GDM1 (cell line): ENCODE results near the gene ADRA1B.
"Not testable (repeated sequence)": the region's sequence is repeated elsewhere in the genome, so short reads cannot be mapped to it uniquely, and the experiment has no call there.

Source experiments
- DNase-seq: peaks from one replicate; lab custom pipeline; 2025; lab: John Stamatoyannopoulos, UW

The ADRA1B gene

GRCh38 chr5:159969966-159970365 is 53.7 kb downstream of the ADRA1B start:
- no peak for DNase-seq

GRCh38 chr5:159971038-159971437 is 54.8 kb downstream of the ADRA1B start:
- no peak for DNase-seq

- DNase-seq: no peak
Observed at GRCh38 chr5:159971514-159971913, 55.2 kb downstream of the ADRA1B start.

- no peak for DNase-seq
Observed at GRCh38 chr5:159971931-159972461, 55.7 kb downstream of the ADRA1B start.

GRCh38 chr5:159972538-159973362 is 56.5 kb downstream of the ADRA1B start:
- DNase-seq: no peak

- no peak for DNase-seq
Observed at GRCh38 chr5:159975462-159976019, 59.3 kb downstream of the ADRA1B start.

GRCh38 chr5:159976921-159977320 is 60.6 kb downstream of the ADRA1B start:
- DNase-seq: no peak

GRCh38 chr5:159978358-159978757 is 62.1 kb downstream of the ADRA1B start:
- DNase-seq: no peak

GRCh38 chr5:159982421-159983173 is 66.3 kb downstream of the ADRA1B start:
- no peak for DNase-seq

GRCh38 chr5:159987031-159987674 is 70.9 kb downstream of the ADRA1B start:
- peak; percentile 34 for DNase-seq

- no peak for DNase-seq
Observed at GRCh38 chr5:159990506-159990905, 74.2 kb downstream of the ADRA1B start.

GRCh38 chr5:159992566-159992965 is 76.3 kb downstream of the ADRA1B start:
- DNase-seq: no peak

- no peak for DNase-seq
Observed at GRCh38 chr5:159993194-159993593, 76.9 kb downstream of the ADRA1B start.

GRCh38 chr5:159995907-159996306 is 79.6 kb downstream of the ADRA1B start:
- DNase-seq: no peak

- no peak for DNase-seq
Observed at GRCh38 chr5:160001457-160001856, 85.2 kb downstream of the ADRA1B start.

GRCh38 chr5:160007514-160007913 is 91.2 kb downstream of the ADRA1B start:
- DNase-seq: no peak

GRCh38 chr5:160008529-160008876 is 92.2 kb downstream of the ADRA1B start:
- DNase-seq: not testable (repeated sequence)

GRCh38 chr5:160008877-160009590 is 92.8 kb downstream of the ADRA1B start, which contains the start of gene TTC1:
Gene TTC1, plus strand, starts transcription at chr5:160009139. Its CDS starts 1,390 bp downstream, at chr5:160010529.
- DNase-seq: peak; percentile 94

- DNase-seq: no peak
Observed at GRCh38 chr5:160009591-160009989, 93.3 kb downstream of the ADRA1B start.

- DNase-seq: no peak
Observed at GRCh38 chr5:160011471-160011870, 95.2 kb downstream of the ADRA1B start.

- not testable (repeated sequence) for DNase-seq
Observed at GRCh38 chr5:160014197-160014596, 97.9 kb downstream of the ADRA1B start.
